Upper lobe of left lung (tissue), 4 donors: ENCODE measurements around the gene ATP10A.

Experiments used
- EP300 ChIP-seq, 4 donors: sonication (generic); formaldehyde crosslinking; IDR thresholded peaks; one replicate each; pipeline ENCODE4 v1.5.1; 2017; ENCODE audit warnings: antibody characterized with exemption in 4 of 4, control low read depth in 2 of 4
- POLR2A ChIP-seq, 4 donors: fragments of 450-650 bp; IDR thresholded peaks; one replicate each; pipeline ENCODE4 v1.5.1; 2016 to 2017; ENCODE audit warnings: antibody characterized with exemption in 4 of 4, mild to moderate bottlenecking in 2 of 4
- POLR2AphosphoS5 ChIP-seq, 2 donors: sonication (generic); formaldehyde crosslinking; IDR thresholded peaks; one replicate each; pipeline ENCODE4 v1.5.1; 2017; ENCODE audit warnings: antibody characterized with exemption in 2 of 2
- TF ChIP-seq, protein P1 (sequence below), 6 experiments: fragments of 450-650 bp in 4 of 6; fragments of 200-600 bp in 2 of 6; sonication (generic) in 2 of 6; IDR thresholded peaks; one replicate each; pipeline ENCODE4 v1.5.1; 2016 to 2019; ENCODE audit warnings: antibody characterized with exemption in 6 of 6

DNA sequence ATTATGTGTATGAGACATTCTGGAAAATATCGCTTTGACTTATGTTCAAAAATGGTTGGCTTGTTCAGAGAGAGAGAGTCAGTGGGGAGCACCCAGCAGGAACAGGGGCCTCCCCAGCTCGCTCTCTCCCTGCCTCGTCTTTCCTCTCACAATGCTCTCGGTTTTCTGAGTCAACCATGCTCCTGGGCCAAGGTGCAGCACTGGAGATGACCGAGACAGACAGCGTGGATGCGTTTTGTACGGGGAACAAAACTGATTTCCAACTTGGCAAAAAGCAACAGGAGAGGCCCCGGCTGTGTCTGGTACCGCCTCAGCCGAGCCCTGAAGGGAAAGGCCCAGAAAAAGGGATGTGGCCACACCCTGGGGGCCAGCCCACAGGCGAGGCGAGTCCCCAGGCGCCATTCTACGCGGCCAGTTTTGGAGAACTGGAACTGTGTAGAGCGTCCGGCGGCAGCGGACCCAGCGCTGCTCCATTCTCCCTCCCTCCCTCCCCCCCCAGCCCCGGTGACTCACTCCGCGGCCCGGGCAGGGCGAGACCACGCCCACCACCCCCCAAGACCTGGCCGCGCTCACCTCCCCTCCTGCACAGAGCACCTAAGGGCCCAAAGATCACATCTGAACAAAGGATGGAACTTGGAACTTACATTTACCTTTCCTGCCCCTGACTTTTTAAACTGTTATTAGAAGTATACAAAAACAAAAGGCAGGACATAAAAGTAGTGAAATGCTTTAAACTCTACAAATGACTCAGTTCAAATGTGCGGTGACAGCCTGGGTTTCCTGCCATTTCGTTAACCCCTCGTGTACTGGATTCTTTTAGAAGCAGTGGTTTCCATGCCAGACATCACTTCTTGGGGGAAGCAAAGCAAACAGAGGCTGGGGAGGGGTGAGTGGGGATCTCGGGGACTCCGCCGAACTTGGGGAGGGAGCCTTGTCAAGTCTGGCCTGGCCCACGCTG is 12.7 kb downstream of the ATP10A start:
- TF ChIP-seq, protein P1, sequence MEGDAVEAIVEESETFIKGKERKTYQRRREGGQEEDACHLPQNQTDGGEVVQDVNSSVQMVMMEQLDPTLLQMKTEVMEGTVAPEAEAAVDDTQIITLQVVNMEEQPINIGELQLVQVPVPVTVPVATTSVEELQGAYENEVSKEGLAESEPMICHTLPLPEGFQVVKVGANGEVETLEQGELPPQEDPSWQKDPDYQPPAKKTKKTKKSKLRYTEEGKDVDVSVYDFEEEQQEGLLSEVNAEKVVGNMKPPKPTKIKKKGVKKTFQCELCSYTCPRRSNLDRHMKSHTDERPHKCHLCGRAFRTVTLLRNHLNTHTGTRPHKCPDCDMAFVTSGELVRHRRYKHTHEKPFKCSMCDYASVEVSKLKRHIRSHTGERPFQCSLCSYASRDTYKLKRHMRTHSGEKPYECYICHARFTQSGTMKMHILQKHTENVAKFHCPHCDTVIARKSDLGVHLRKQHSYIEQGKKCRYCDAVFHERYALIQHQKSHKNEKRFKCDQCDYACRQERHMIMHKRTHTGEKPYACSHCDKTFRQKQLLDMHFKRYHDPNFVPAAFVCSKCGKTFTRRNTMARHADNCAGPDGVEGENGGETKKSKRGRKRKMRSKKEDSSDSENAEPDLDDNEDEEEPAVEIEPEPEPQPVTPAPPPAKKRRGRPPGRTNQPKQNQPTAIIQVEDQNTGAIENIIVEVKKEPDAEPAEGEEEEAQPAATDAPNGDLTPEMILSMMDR (IDR thresholded peaks at IDR 0.05): no peak
- TF ChIP-seq POLR2A (IDR thresholded peaks at IDR 0.05) (peak in 2 of 4 donors; percentile 19 to 67), POLR2AphosphoS5 (IDR thresholded peaks at IDR 0.05) (no peak), EP300 (IDR thresholded peaks at IDR 0.05) (no peak)
